Measurements from ENCODE around the gene PECR.

The PECR gene

GRCh38 chr2:216114714-216115531 lies 33.3 kb upstream of the PECR start:
- H3K4me1 ChIP-seq, result peaks cover 64% of the 10 kb centered on the region
- peak overlapping the region; percentile 97 for H3K27ac ChIP-seq
- no peak for TF ChIP-seq Cebpa-rat (IDR thresholded peaks at IDR 0.05)
- H3K4me3 ChIP-seq, result peak overlapping the region; percentile 68
- H4K20me1 ChIP-seq, result peaks cover 46% of the 10 kb centered on the region
- peaks cover 83% of the 10 kb centered on the region for H3K36me3 ChIP-seq
- peak overlapping the region; percentile 89 for H3K4me2 ChIP-seq
- H3K9me3 ChIP-seq, result no peaks in the 10 kb centered on the region
- no peaks in the 10 kb centered on the region for H3K27me3 ChIP-seq
- H3K9ac ChIP-seq, result peak overlapping the region; percentile 92

DNA sequence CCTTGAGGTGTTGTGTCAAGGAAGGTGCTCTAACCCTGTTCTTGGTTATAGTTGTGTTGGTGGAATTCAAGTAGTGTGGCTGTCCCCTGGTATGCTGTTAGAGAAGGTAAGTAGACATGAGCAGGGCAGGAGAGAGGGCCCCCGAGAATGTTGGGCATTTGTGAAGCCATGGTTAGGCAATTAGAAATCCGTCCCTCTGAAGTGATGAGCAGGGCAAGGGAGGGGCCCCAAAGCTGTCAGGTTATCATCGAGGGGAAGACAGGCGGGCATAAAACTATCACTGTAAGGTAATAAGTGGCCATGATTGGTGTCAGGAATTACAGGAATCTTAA lies 32.7 kb upstream of the PECR start:
- peaks cover 43% of the 10 kb centered on the region for H4K20me1 ChIP-seq
- peaks cover 64% of the 10 kb centered on the region for H3K4me1 ChIP-seq
- no peak for TF ChIP-seq Cebpa-rat (IDR thresholded peaks at IDR 0.05)
- no peaks in the 10 kb centered on the region for H3K27me3 ChIP-seq
- no peaks in the 10 kb centered on the region for H3K9me3 ChIP-seq
- no peak overlapping the region for H3K4me3 ChIP-seq
- peaks cover 77% of the 10 kb centered on the region for H3K36me3 ChIP-seq
- peak overlapping the region; percentile 55; the same call in 1 of the 2 replicates for H3K27ac ChIP-seq
- H3K4me2 ChIP-seq, result peak overlapping the region; percentile 84
- H3K9ac ChIP-seq, result no peak overlapping the region; the same call in 1 of the 2 replicates

- Histone ChIP-seq H3K36me3 (peaks cover 69% of the 10 kb centered on the region), H4K20me1 (peaks cover 43% of the 10 kb centered on the region), H3K4me2 (peak overlapping the region; percentile 84), H3K27ac (peak overlapping the region; percentile 55; the same call in 1 of the 2 replicates), H3K9me3 (no peaks in the 10 kb centered on the region), H3K4me1 (peaks cover 65% of the 10 kb centered on the region), H3K4me3 (no peak overlapping the region), H3K27me3 (no peaks in the 10 kb centered on the region), H3K9ac (peak overlapping the region; percentile 51; the same call in 1 of the 2 replicates)
- no peak for TF ChIP-seq Cebpa-rat (IDR thresholded peaks at IDR 0.05)
These were observed 32.0 kb upstream of the PECR start for GRCh38 chr2:216113572-216113971.

GRCh38 chr2:216112926-216113325 lies 31.3 kb upstream of the PECR start:
- Histone ChIP-seq H3K4me2 (peak overlapping the region; percentile 84), H3K27ac (peak overlapping the region; percentile 55; the same call in 1 of the 2 replicates), H3K27me3 (no peaks in the 10 kb centered on the region), H3K9ac (peak overlapping the region; percentile 51; the same call in 1 of the 2 replicates), H3K4me1 (peaks cover 70% of the 10 kb centered on the region), H3K4me3 (no peak overlapping the region), H3K9me3 (no peaks in the 10 kb centered on the region), H4K20me1 (peaks cover 43% of the 10 kb centered on the region), H3K36me3 (peaks cover 63% of the 10 kb centered on the region)
- TF ChIP-seq Cebpa-rat (IDR thresholded peaks at IDR 0.05), result no peak

- Histone ChIP-seq H4K20me1 (peaks cover 43% of the 10 kb centered on the region), H3K4me1 (peaks cover 59% of the 10 kb centered on the region), H3K4me2 (peak overlapping the region; percentile 84), H3K4me3 (peak overlapping the region; percentile 89; the same call in 1 of the 2 replicates), H3K9ac (peak overlapping the region; percentile 99; the same call in 1 of the 2 replicates), H3K27ac (peak overlapping the region; percentile 99; the same call in 1 of the 2 replicates), H3K36me3 (peaks cover 45% of the 10 kb centered on the region), H3K9me3 (no peaks in the 10 kb centered on the region), H3K27me3 (no peaks in the 10 kb centered on the region)
- no peak for TF ChIP-seq Cebpa-rat (IDR thresholded peaks at IDR 0.05)
These were observed 29.5 kb upstream of the PECR start for GRCh38 chr2:216111122-216111521.

GRCh38 chr2:216110620-216111019 lies 29.0 kb upstream of the PECR start:
- no peak for TF ChIP-seq Cebpa-rat (IDR thresholded peaks at IDR 0.05)
- Histone ChIP-seq H3K9me3 (no peaks in the 10 kb centered on the region), H4K20me1 (peaks cover 43% of the 10 kb centered on the region), H3K27ac (peak overlapping the region; percentile 99), H3K4me2 (peak overlapping the region; percentile 84), H3K36me3 (peaks cover 43% of the 10 kb centered on the region), H3K4me3 (peak overlapping the region; percentile 89), H3K4me1 (peaks cover 54% of the 10 kb centered on the region), H3K27me3 (no peaks in the 10 kb centered on the region), H3K9ac (peak overlapping the region; percentile 99)

GRCh38 chr2:216109962-216110614 lies 28.5 kb upstream of the PECR start:
- Histone ChIP-seq H3K4me3 (peak overlapping the region; percentile 89), H3K4me2 (peak overlapping the region; percentile 84), H3K36me3 (peaks cover 43% of the 10 kb centered on the region), H3K9me3 (no peaks in the 10 kb centered on the region), H3K27me3 (no peaks in the 10 kb centered on the region), H4K20me1 (peaks cover 43% of the 10 kb centered on the region), H3K9ac (peak overlapping the region; percentile 99), H3K4me1 (peaks cover 49% of the 10 kb centered on the region), H3K27ac (peak overlapping the region; percentile 99)
- TF ChIP-seq Cebpa-rat (IDR thresholded peaks at IDR 0.05), result no peak

DNA sequence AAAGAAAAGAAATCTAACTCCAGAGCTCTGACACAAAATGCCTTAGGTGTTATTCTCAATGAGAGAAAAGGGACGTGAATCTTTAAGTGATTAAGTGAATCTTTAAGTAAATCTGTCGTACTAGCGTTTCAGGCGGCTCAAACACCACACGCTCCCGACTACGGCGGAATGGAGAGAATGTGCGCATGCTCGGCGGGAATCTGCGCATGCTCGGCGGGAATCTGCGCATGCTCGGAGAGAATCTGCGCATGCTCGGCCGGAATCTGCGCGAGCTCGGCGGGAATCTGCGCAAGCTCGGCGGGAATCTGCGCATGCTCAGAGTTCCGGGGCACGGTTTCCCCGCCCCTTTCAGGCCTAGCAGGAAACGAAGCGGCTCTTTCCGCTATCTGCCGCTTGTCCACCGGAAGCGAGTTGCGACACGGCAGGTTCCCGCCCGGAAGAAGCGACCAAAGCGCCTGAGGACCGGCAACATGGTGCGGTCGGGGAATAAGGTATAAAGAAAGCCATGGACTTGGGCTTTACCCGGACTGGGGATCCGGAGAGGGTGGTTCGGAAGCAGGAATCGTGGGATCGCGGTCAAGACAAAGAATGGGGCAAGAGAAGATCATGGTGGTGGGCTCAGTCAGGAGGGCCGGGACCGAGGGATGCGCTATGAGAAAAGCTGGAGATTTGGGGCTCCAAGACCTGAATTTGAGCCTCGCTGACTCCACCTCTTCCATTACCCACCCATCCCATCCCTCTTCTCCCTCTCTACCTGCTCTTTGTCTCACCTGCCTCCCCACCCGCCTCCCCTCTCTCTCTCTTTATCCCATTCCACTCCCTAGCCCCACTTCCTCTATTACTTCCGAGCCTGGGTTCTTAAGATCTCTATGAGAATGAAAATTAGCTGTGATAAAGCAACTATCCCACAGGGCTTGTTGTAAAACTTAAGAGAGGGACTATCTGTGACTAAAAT lies 27.6 kb upstream of the PECR start, which contains the start of gene XRCC5:
TSS of gene XRCC5 (plus strand) at position 382 of the 955 bp plus-strand sequence. CDS start at position 471, 89 bp downstream.
- Histone ChIP-seq H3K27me3 (no peaks in the 10 kb centered on the region), H4K20me1 (peaks cover 41% of the 10 kb centered on the region), H3K4me3 (peak within 1 kb of the TSS; percentile 89), H3K4me1 (peaks cover 45% of the 10 kb centered on the region), H3K36me3 (peaks cover 39% of the 10 kb centered on the region), H3K9me3 (no peaks in the 10 kb centered on the region), H3K9ac (peak within 1 kb of the TSS; percentile 99), H3K4me2 (peak within 1 kb of the TSS; percentile 84), H3K27ac (peak within 1 kb of the TSS; percentile 99)
- TF ChIP-seq Cebpa-rat (IDR thresholded peaks at IDR 0.05), result peak; percentile 96
